IPS-18c (cell line): ENCODE results near the gene CSPG5.

Experiments used
- H3K4me3 ChIP-seq: 2 replicates; pipeline ENCODE4 v1.7.0; 2013; ENCODE audit warnings: low read depth, mild to moderate bottlenecking, low read length, moderate library complexity; ENCODE audit not compliant: insufficient read depth
- H3K9me3 ChIP-seq: one replicate; pipeline ENCODE4 v1.6.1; 2013; ENCODE audit warnings: mild to moderate bottlenecking, low read length, moderate library complexity; ENCODE audit not compliant: control insufficient read depth, insufficient read depth

Gene CSPG5

DNA sequence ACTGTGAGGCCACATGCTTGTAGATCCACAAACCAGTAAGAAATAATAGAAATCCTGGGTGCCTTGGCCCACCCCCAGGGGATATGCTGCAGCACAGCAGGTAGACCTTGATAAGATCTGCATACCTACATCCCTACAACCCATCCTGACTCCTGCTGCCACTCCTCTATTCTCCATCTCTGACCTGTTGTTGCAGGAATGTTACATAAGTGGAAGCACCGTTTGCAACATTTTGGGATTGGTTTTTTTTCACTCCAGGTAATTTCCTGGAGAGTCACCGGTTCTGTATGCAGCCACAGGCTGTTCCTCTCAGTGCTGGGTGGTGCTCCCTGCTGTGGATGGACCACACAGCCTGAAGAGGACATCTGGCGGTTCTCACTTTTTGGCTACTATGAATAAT lies 16.1 kb upstream of the CSPG5 start:
- H3K9me3 ChIP-seq: no peaks in the 10 kb centered on the region
- no peak overlapping the region for H3K4me3 ChIP-seq

DNA sequence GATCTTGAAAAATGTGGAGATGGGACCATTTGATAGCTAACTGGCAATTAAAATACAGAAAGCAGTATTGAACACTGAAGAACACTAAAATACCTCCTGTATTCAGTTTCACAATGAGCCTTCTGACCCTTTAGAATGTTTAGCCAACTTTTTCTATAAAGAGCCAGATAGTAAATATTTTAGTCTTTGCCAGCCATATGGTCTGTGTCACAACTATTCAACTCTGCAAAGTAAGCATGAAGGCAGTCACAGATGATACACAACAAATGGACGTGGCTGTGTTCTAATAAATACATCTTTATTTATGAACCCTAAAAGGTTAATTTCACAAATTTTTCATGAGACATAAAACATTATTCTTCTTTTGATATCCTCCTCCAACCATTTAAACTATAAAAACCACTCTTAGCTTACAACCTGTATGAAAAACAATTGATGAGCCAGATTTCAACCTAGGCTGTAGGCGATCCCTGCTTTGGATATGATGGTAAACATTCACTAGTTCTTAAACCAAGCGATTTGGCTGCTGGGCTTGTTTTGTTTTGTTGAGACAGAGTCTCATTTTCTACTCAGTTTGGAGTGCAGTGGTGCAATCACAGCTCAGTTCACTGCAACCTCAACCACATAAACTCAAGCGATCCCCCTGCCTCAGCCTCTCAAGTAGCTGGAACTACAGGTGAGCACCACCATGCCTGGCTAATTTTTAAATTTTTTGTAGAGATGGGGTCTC lies 13.6 kb upstream of the CSPG5 start:
- no peaks in the 10 kb centered on the region for H3K9me3 ChIP-seq
- no peak overlapping the region for H3K4me3 ChIP-seq

DNA sequence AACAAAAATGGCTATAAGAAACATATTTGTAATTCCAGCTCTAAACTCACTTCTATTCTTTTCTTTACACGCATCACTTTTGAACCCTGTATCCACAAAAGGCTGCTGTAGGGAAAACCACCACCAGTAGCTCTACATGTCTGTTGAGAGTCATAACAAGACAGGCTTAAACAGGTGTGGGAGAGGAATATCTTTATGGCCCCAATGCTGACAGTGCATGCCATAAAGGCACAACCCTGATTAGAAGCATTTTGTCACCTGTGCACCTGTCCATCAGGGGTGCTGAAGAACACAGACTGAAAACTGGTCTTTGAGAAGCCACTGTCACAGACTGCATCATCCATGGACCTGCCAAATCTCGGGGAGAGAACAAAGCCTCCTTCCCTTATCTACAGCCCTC lies 11.6 kb upstream of the CSPG5 start:
- no peak overlapping the region for H3K4me3 ChIP-seq

DNA sequence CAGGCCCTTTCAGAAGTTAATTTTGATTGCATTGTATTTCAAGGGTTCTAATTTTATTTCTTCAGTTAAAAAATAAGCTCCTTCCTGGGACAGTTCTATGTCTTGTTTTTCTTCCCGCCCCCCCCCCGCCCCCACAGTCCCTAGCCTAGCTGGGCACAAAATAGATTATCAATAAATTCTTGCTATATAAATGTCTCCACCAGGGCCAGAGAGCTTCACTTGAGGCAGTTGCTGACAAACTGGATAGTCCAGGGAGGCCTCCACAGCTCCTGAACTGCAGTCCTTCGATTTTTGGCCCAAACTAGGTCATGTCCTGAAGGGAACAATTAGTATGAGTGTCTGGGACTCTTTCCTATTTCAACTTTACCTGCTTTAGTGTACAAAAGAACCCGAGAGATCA lies 9.9 kb upstream of the CSPG5 start:
- no peaks in the 10 kb centered on the region for H3K9me3 ChIP-seq

More for the DNA sequence above, 11.6 kb upstream of the CSPG5 start:
- no peaks in the 10 kb centered on the region for H3K9me3 ChIP-seq

DNA sequence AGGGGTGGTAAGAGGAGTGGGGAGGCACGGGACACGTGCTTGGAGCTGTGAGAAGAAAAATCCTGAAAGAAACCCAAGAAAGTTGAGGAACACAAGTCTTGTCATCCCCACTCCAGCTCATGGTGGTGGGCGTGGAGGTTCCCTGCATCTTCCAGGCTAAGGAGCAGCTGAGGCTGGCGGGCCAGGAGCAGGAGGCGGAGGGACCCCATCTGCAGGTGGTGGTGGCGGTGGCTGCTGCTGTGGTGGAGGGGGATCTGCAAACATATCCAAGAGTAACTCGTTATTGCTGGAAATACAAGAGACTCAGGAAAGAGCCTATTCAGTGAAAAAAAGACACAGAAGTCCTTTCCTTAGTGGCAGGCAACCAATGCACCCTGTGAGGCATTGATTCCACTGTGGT lies 9.4 kb upstream of the CSPG5 start:
- H3K9me3 ChIP-seq: no peaks in the 10 kb centered on the region
- no peak overlapping the region for H3K4me3 ChIP-seq

More for the DNA sequence above, 9.9 kb upstream of the CSPG5 start:
- H3K4me3 ChIP-seq: no peak overlapping the region

DNA sequence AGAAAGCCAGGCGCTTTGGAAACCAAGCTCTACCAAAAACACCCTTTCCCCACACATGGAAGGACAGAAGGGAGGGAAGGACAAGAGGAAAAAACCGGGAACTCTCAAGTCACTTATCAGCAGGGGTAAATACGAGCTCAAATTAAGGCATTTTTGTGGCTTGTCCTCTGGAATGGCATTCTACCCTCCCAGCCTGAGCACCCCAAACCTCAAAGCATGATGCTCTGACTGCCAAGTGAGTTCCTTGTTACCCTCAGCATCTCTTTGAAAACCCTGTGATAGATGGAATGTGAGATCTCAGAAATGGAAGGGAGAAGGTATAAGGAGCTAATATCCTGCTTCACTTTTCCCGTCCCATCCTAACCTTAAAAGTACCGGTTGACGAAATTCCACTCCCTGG lies 8.1 kb upstream of the CSPG5 start:
- Histone ChIP-seq H3K9me3 (no peaks in the 10 kb centered on the region), H3K4me3 (no peak overlapping the region)

DNA sequence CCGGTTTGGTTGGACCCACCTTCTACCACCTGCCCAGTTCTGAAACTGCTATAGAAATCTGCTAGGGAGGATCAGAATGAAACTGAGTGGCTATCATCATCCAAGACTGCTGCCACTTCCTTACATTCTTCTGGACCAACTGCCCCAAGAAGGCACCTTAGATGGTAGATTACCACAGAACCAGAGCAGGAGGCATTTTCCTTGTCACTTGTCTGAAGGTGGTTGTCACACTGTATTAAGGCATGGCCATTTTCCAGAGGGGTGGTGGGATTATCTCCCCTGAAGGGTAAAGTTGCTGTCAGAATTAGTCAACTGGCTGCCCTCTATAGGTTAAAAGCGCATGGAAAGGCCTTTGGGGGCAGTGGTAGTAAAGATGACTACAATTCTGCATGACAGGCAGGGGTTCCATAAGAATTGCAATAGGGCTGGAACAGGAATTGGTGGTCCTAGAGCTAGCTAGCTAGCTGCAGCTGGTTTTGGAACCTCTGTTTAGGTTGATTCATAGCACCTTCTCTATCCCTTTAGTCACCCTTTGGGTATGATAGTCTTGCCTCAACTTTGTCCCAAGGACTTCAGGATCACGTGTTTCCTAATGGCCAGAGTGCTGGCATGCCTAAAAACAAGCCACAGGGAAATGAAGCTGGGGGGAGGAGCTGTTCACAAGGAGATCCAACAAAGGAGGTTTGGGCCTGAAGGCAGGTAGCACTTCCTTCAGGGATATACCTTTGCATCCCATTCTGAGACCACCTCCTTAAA lies 4.8 kb upstream of the CSPG5 start:
- H3K9me3 ChIP-seq: no peaks in the 10 kb centered on the region
- no peak overlapping the region for H3K4me3 ChIP-seq

DNA sequence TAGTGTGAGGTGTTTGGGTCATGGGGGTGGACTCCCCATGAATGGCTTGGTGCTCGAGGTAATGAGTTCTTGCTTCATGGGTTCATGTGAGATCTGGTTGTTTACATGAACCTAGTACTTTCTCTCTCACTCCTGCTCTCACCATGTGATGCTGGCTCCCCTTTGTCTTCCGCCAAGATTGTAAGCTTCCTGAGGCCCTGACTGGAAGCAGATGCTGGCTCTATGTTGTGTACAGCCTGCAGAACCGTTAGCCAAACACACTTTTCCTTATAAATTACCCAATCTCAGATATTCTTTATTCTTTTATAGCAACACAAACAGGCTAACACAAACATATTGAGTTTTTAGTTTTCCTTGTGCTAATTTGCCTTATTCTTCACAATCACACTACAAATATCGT lies 3.2 kb upstream of the CSPG5 start:
- Histone ChIP-seq H3K4me3 (no peak overlapping the region), H3K9me3 (no peaks in the 10 kb centered on the region)

DNA sequence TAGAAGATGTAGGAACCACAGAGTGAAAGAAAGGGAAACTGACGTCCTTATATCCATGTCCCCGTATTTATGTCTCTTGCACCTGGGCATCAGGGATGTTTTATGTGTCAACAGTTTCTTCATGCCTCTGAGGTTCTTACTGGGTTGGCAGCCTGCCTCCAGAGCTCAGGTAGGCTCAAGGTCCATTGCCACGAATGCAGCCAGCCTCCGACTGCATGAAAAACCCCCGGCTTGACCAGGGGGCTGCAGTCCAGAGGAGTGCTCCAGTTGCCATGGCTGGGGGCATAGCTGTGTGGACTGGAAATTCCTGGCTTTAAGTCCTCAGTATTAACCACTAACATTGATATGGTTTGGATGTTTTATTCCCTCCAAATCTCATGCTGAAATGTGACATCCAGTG lies 2.8 kb upstream of the CSPG5 start:
- Histone ChIP-seq H3K9me3 (no peaks in the 10 kb centered on the region), H3K4me3 (no peak overlapping the region)

DNA sequence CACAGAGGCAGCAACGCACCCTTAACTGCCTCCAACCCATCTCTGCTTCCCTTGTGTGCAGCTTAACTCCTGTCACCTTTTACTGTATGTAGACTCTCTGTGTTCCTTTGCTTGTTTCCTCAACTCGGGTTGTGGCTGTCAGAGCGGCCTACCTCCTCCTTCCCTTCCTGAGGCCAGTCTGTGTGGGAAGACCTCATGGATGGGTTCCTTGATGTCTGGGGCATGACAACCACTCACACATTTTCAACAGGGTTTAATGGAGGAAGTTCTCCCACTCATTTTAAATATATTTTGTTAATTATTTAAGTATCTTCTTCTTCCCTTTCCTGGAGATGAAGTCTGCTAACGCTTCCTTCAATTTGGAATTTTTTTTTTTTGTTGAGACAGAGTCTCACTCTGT lies 1.8 kb upstream of the CSPG5 start:
- H3K4me3 ChIP-seq: no peak overlapping the region

DNA sequence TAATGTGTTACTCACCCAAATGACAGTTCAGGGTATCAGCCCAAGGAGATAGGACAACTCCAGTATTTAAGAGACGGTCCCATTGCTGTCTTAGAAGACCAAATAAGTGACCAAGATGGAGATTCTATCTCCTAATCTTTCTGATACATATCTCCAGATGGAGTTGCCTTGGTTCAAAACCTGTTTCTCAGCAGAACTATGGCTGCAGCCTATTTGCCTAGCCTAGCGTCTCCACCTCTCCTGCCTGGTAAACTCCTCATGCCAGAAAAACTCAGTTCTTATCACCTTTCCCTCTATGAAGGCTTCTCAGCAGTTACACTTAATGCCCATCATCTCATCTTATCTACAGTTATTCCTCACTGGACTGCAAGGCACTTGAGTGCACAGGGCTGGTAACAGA lies 1.2 kb upstream of the CSPG5 start:
- Histone ChIP-seq H3K4me3 (no peak overlapping the region), H3K9me3 (no peaks in the 10 kb centered on the region)

More for the DNA sequence above, 1.8 kb upstream of the CSPG5 start:
- H3K9me3 ChIP-seq: no peaks in the 10 kb centered on the region

DNA sequence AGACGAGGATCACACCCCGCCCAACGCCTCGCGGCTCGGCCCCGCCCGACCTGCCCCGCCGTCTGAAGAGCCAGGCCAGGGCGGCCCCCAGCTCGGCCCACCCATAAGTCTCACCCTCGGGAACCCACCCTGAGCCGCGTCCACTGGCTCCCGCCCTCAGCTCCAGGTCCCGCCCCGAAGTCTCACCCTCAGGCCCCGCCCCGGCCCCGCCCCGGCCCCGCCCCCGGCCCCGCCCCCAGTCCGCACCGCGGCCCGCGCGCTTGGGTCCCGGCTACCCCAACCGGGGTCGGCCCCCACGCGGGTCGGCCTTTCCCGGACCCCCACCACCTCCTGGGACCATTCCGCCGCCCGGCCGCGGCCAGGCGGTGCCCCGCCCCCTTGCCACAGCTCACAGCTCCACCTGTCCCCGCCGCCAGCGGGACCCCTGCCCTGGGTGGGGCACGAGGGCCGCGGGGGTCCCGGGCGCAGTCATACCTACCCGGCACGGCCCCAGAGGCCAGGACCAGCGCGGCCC lies 489 bp downstream of the CSPG5 start:
- peak overlapping the region; percentile 58; the same call in 1 of the 2 replicates for H3K4me3 ChIP-seq
- no peaks in the 10 kb centered on the region for H3K9me3 ChIP-seq

DNA sequence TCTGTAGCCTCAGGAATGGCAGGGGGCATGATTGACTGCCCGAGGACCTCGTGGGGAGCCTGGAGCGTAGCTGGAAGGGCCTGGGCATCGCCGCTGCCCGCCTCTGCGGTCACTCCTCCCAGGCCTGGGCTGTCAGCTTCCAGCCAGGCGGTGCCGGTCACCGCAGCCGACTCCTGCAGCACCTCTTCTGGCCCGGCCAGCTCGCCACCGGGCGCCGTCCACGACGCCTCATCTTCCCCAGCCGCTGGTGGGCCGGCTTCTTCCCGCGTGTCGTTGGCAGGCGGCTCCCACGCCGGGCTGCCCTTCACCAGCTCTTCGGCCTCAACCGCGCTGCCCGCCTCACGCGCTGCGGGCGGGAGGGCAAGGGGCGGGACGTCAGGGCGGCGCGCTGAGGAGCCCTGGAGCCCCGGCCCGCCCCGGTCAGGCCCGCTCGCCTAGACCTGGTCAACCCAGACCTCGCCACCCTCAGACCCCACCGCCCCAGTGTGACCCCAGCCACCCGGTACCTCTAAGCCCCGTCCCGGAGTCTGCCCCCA lies 1.0 kb downstream of the CSPG5 start:
- Histone ChIP-seq H3K4me3 (peak overlapping the region; percentile 49), H3K9me3 (no peaks in the 10 kb centered on the region)

DNA sequence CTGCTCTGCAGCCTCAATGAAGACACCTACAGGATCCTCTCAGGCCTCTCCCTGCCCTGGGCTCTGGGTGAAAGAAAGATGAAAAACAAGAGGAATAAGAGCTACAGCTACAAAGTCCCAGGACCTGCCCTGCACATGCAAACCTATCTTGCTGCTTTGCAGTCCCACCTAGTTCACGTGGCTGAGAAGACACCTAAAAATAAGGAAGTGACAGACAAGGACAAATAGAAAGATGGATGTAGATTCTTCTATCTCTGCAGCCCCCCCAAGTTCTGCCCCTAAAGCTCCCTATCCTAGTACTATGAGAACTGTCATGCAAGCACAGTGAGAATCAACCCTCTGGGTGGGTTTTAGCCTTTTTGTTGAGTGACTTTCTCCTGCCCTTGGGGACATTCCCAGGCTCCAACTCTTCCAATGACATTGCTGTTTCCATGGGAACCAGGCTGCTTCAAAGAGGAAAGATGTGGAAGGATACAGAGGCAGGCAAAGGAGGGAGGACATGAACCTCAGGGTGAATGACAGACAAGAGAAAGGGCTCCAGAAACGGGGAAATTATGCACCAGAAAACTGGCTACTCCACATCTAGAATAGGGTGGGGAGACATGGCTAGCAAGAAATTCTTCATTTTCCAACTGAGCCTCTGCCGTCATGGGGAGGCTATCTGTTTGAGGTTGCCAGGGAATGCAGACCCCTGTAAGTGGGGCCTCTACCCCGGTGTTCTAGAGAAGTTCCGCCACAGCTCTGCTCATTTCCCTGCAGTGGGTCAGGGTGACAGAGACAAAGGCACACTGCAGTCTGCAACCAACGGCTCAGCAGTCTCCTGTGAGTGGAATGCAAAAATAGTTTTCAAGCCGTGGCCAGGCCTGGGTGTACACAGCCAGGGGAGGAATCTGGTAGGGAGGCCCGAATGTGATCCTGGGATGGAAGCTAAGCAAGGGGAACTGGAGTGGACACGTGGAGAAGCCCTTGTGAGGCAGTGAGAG lies 5.2 kb downstream of the CSPG5 start:
- Histone ChIP-seq H3K9me3 (no peaks in the 10 kb centered on the region), H3K4me3 (no peak overlapping the region)

DNA sequence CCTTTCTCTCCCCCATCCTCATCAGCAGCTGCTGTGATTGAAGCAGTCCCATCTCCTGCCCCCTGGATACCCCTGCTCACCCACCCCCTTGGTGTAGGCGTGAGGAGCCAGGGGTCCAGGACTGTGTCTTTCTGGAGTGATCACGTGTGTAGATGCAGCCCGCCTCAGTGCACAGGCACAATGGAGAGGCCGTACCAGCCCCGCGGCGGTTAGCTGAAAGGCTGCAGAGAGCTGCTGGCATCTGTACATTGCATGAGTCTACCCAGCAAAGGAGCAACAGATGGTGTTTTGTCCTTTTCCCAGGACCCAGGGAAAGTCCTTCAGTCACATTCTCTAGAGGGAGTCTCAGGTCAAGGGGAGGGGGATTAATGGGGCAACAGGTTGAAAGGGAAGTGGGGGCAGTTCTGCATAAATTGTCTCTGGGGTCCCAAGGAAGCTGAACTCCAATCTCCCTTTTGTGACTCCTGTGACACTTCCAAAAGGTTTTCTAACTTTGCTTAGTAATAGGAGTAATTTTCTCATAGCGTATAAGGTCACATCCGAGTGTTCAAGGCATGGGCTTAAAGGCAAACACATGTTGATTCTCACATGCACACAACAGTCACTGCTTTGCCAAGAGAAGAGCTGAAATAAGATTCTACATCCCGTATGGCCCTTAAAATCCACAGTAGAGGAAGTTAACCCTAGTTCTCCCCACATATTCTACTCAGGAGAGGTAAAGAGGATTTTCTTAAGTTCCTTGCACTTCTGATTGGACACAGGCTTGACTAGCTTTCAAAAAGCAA lies 7.1 kb downstream of the CSPG5 start:
- Histone ChIP-seq H3K4me3 (no peak overlapping the region), H3K9me3 (no peaks in the 10 kb centered on the region)

DNA sequence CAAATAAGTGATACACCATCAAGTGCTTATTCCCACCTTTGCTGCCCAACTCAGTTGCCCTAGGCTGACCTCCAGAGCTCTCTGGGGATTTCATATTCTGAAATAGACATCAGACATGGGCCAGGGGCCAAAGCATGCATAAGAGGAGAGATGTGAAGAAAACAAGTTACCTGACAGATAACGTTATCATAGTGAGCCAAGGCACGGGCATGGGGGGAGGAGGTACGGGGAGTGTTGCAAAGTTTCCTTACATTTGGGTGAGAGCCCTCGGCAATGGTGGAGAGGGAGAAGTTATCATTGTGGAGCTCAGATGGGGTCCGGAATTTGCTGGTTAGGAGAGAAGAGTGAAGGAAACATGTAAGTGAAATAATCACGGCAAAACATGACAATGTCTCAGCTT lies 9.8 kb downstream of the CSPG5 start:
- H3K9me3 ChIP-seq: no peaks in the 10 kb centered on the region

More for the DNA sequence above, 9.8 kb downstream of the CSPG5 start:
- no peak overlapping the region for H3K4me3 ChIP-seq
